Hepatocyte (in vitro differentiated cells): ENCODE measurements around the gene NIPA2. TPM values are rescaled to one million over a fixed set of nuclear protein-coding genes. Genes with fewer than 3 reads are reported as not detected.
A peak's percentile ranks its signal among the peaks of the same experiment; 100 is the strongest.

ENCODE experiments used
- DNase-seq: peaks from one replicate; pipeline ENCODE4 v3.0.0-alpha.2; 2016; ENCODE audit warnings: low spot score
- H2AFZ ChIP-seq: fragments of 200-600 bp; sonication (generic); 2 replicates; pipeline ENCODE4 v1.6.0; 2016; ENCODE audit warnings: antibody characterized with exemption, mild to moderate bottlenecking
- H3K27ac ChIP-seq: fragments of 200-600 bp; sonication (generic); 2 replicates; pipeline ENCODE4 v1.5.1; 2016; ENCODE audit warnings: mild to moderate bottlenecking
- H3K27me3 ChIP-seq: fragments of 200-600 bp; sonication (generic); 2 replicates; pipeline ENCODE4 v1.6.1; 2016
- H3K36me3 ChIP-seq: fragments of 200-600 bp; sonication (generic); replicated peaks from 2 replicates; pipeline ENCODE4 v1.5.1; 2016; ENCODE audit warnings: low read depth; ENCODE audit not compliant: insufficient read depth
- H3K4me1 ChIP-seq: fragments of 200-600 bp; sonication (generic); 2 replicates; pipeline ENCODE4 v1.5.1; 2016; ENCODE audit warnings: mild to moderate bottlenecking, moderate library complexity; ENCODE audit not compliant: insufficient read depth
- H3K4me2 ChIP-seq: fragments of 200-600 bp; sonication (generic); 2 replicates; pipeline ENCODE4 v1.6.0; 2016
- H3K4me3 ChIP-seq: fragments of 200-600 bp; sonication (generic); 2 replicates; pipeline ENCODE4 v1.5.1; 2016; ENCODE audit warnings: mild to moderate bottlenecking
- H3K79me2 ChIP-seq: fragments of 200-600 bp; sonication (generic); 2 replicates; pipeline ENCODE4 v1.6.0; 2017; ENCODE audit warnings: mild to moderate bottlenecking
- H3K9me2 ChIP-seq: fragments of 200-600 bp; sonication (generic); replicated peaks from 2 replicates; pipeline ENCODE4 v1.6.0; 2017; ENCODE audit warnings: mild to moderate bottlenecking; ENCODE audit not compliant: insufficient read depth
- H3K9me3 ChIP-seq: fragments of 200-600 bp; sonication (generic); 2 replicates; pipeline ENCODE4 v1.5.1; 2016; ENCODE audit warnings: low read depth, mild to moderate bottlenecking
- H4K20me1 ChIP-seq: fragments of 200-600 bp; sonication (generic); 2 replicates; pipeline ENCODE4 v1.6.0; 2016; ENCODE audit warnings: mild to moderate bottlenecking; ENCODE audit not compliant: insufficient read depth, poor library complexity, severe bottlenecking
- CTCF ChIP-seq: fragments of 200-600 bp; sonication (generic); IDR thresholded peaks from 2 replicates; pipeline ENCODE4 v1.5.1; 2016; ENCODE audit warnings: antibody characterized with exemption, mild to moderate bottlenecking; ENCODE audit not compliant: poor library complexity
- EZH2 ChIP-seq: fragments of 200-600 bp; sonication (generic); IDR thresholded peaks from 2 replicates; pipeline ENCODE4 v1.6.1; 2016; ENCODE audit warnings: antibody characterized with exemption, mild to moderate bottlenecking, borderline replicate concordance
- EZH2phosphoT487 ChIP-seq: fragments of 200-600 bp; sonication (generic); IDR thresholded peaks from one replicate; pipeline ENCODE4 v1.6.1; 2018; ENCODE audit warnings: antibody characterized with exemption, mild to moderate bottlenecking, low read depth, moderate library complexity; ENCODE audit not compliant: unreplicated experiment, severe bottlenecking
- WGBS: methylation state at CpG from one replicate; pipeline ENCODE4 v1.1.6; 2016; ENCODE audit warnings: low lambda C conversion rate; ENCODE audit errors: missing lambda C conversion rate; 5-methylcytosine and 5-hydroxymethylcytosine counted together
- polyA plus RNA-seq: library from polyadenylated mRNA; unstranded; fragments of >200 nt; fragmentation: Nextera tagmentation; extraction: Ambion mirVana; gene quantifications from 2 replicates; pipeline ENCODE4 v1.2.1, GENCODE V29; 2016
- total RNA-seq: library from RNA; depleted of rRNA; stranded (reverse); fragments of >200 nt; gene quantifications from 2 replicates; pipeline ENCODE4 v1.2.3, GENCODE V29; 2014

Gene NIPA2
- total and polyA plus RNA-seq, 2 experiments from 2014 or later: 52.7 to 77.2 TPM

DNA sequence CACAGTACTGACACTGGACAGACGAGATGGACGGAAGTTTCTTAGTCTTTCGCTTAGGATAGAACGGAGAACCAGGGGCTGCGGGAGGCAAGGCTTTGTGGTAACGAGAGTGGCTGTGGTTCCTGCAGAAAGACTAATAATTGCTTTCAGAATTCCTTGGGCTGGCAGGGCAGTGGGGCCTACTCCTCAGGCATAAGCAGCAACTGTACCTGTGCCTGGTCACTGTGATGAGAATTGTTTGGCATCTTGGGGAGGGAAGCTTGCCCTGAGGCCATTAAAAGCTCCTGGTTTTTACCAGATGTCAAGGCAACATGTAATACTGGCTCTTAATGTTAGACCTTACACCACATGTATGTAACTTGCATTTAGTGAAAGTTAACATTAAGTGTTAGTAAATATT, 7.6 kb downstream of the NIPA2 start:
- no peak for DNase-seq
- no peak overlapping the region for H2AFZ ChIP-seq
- H3K36me3 ChIP-seq: peaks cover 2% of the 10 kb centered on the region
- 77% methylated on average over 6 of the region's 6 CpGs for WGBS
- peaks cover 19% of the 10 kb centered on the region for H3K4me1 ChIP-seq
- no peak overlapping the region for H3K4me2 ChIP-seq
- no peaks in the 10 kb centered on the region for H3K9me2 ChIP-seq
- TF ChIP-seq CTCF (no peak), EZH2 (no peak), EZH2phosphoT487 (no peak)
- H3K79me2 ChIP-seq: peaks cover 99% of the 10 kb centered on the region
- peaks cover 22% of the 10 kb centered on the region for H4K20me1 ChIP-seq
- no peaks in the 10 kb centered on the region for H3K9me3 ChIP-seq
- H3K27me3 ChIP-seq: no peaks in the 10 kb centered on the region
- H3K27ac ChIP-seq: peak overlapping the region; percentile 72
- H3K4me3 ChIP-seq: no peak overlapping the region

DNA sequence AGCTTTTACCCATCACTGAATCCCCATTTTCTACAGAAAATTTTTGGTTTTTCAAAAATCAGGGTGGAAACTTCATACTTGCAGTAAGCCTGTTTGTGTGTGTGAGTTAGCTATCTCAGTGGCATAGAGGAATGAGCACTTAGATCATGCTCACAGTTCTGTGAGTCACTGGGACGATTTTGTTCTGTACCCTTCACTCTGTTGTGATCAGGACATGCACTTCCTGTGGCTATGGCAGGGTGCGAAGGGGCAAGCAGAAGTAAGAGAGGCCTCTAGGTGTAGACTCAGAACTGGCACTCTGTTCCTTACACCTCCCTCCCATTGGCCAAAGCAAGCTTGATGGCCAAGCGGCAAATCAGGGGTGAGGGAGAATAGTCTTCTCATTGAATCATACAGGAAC, 11.6 kb downstream of the NIPA2 start:
- WGBS: 89% methylated on average over 3 of the region's 3 CpGs
- no peak for DNase-seq
- H3K9me3 ChIP-seq: no peaks in the 10 kb centered on the region
- H3K9me2 ChIP-seq: no peaks in the 10 kb centered on the region
- no peaks in the 10 kb centered on the region for H3K36me3 ChIP-seq
- H4K20me1 ChIP-seq: peaks cover 10% of the 10 kb centered on the region
- H3K4me1 ChIP-seq: peaks cover 10% of the 10 kb centered on the region
- TF ChIP-seq CTCF (no peak), EZH2 (no peak), EZH2phosphoT487 (no peak)
- H3K27me3 ChIP-seq: no peaks in the 10 kb centered on the region
- H2AFZ ChIP-seq: no peak overlapping the region
- peaks cover 69% of the 10 kb centered on the region for H3K79me2 ChIP-seq
- H3K27ac ChIP-seq: no peak overlapping the region
- no peak overlapping the region for H3K4me3 ChIP-seq
- no peak overlapping the region for H3K4me2 ChIP-seq

- no peak overlapping the region for H3K4me3 ChIP-seq
- no peak overlapping the region for H3K27ac ChIP-seq
- no peak overlapping the region for H2AFZ ChIP-seq
- no peak for DNase-seq
- no peaks in the 10 kb centered on the region for H3K4me1 ChIP-seq
- 93% methylated on average over 4 of the region's 4 CpGs for WGBS
- no peak overlapping the region for H3K4me2 ChIP-seq
- H4K20me1 ChIP-seq: peaks cover 6% of the 10 kb centered on the region
- no peaks in the 10 kb centered on the region for H3K27me3 ChIP-seq
- no peaks in the 10 kb centered on the region for H3K9me2 ChIP-seq
- TF ChIP-seq EZH2: no peak
- no peak for TF ChIP-seq CTCF
- TF ChIP-seq EZH2phosphoT487: no peak
- no peaks in the 10 kb centered on the region for H3K9me3 ChIP-seq
- H3K79me2 ChIP-seq: peaks cover 55% of the 10 kb centered on the region
- no peaks in the 10 kb centered on the region for H3K36me3 ChIP-seq
Observed at GRCh38 chr15:22851513-22851912, 13.0 kb downstream of the NIPA2 start.

GRCh38 chr15:22855791-22856190, 17.3 kb downstream of the NIPA2 start:
- Histone ChIP-seq H3K79me2 (peaks cover 13% of the 10 kb centered on the region), H4K20me1 (no peaks in the 10 kb centered on the region), H3K4me3 (no peak overlapping the region), H3K9me3 (no peaks in the 10 kb centered on the region), H3K9me2 (no peaks in the 10 kb centered on the region), H3K4me1 (no peaks in the 10 kb centered on the region), H3K27me3 (no peaks in the 10 kb centered on the region), H2AFZ (no peak overlapping the region), H3K27ac (no peak overlapping the region), H3K4me2 (no peak overlapping the region), H3K36me3 (no peaks in the 10 kb centered on the region)
- 71% methylated on average over 4 of the region's 4 CpGs for WGBS
- no peak for DNase-seq
- TF ChIP-seq EZH2phosphoT487 (no peak), EZH2 (no peak), CTCF (no peak)
